ENCODE data around the gene TSC22D1.

- TF ChIP-seq CTCF (IDR thresholded peaks at IDR 0.05): no peak
- no peak for TF ChIP-seq POLR2A (IDR thresholded peaks at IDR 0.05)
Measured at GRCh38 chr13:44506719-44507118, 69.4 kb downstream of the TSC22D1 start.
